GM12878 (cell line): ENCODE measurements around the gene PI4K2A. TPM values are rescaled to one million over a fixed set of nuclear protein-coding genes. Genes with fewer than 3 reads are reported as not detected.

Experiments used
- ASH2L ChIP-seq: fragments of 300-600, 200-600 bp; sonication (generic); IDR thresholded peaks from 2 replicates; pipeline ENCODE4 v1.6.1; 2017; ENCODE audit warnings: low read depth, mild to moderate bottlenecking, borderline replicate concordance
- BMI1 ChIP-seq: fragments of 450-650 bp; IDR thresholded peaks from 2 replicates; pipeline ENCODE4 v1.6.1; 2016; ENCODE audit warnings: mild to moderate bottlenecking, moderate library complexity, borderline replicate concordance
- CHD2 ChIP-seq: IDR thresholded peaks from 2 replicates; pipeline ENCODE4 v1.6.1; 2011; ENCODE audit warnings: low read depth, low read length, improper control_type of control experiment, borderline replicate concordance
- CREB1 ChIP-seq: IDR thresholded peaks from 2 replicates; pipeline ENCODE4 v1.6.1; 2012; ENCODE audit warnings: low read depth, mild to moderate bottlenecking, inconsistent platforms
- EP300 ChIP-seq, 2 experiments: fragments of 150-350 bp in 1 of 2; IDR thresholded peaks; 2 replicates each; pipeline ENCODE4 v1.6.1; 2011 to 2012; ENCODE audit warnings: low read depth in 2 of 2, low read length in 2 of 2, borderline replicate concordance in 1 of 2, improper control_type of control experiment in 1 of 2, inconsistent platforms in 1 of 2; ENCODE audit not compliant: control insufficient read depth in 1 of 2
- FOXM1 ChIP-seq: IDR thresholded peaks from 2 replicates; pipeline ENCODE4 v1.6.1; 2012; ENCODE audit warnings: low read depth, mild to moderate bottlenecking, inconsistent platforms, low read length, moderate library complexity
- IKZF2 ChIP-seq, 2 experiments: fragments of 450-650 bp; IDR thresholded peaks; 2 replicates each; pipeline ENCODE4 v1.6.1; 2017; ENCODE audit warnings: mild to moderate bottlenecking in 2 of 2, moderate library complexity in 2 of 2
- MAX ChIP-seq: IDR thresholded peaks from 2 replicates; pipeline ENCODE4 v1.6.1; 2012; ENCODE audit warnings: low read depth, low read length, improper control_type of control experiment
- MYB ChIP-seq: fragments of 150-350 bp; IDR thresholded peaks from 2 replicates; pipeline ENCODE4 v1.6.1; 2014; ENCODE audit warnings: mild to moderate bottlenecking, low read depth, low read length, borderline replicate concordance
- NFIC ChIP-seq: IDR thresholded peaks from 2 replicates; pipeline ENCODE4 v1.6.1; 2012; ENCODE audit warnings: low read depth, mild to moderate bottlenecking, inconsistent platforms, low read length, moderate library complexity
- POLR2AphosphoS5 ChIP-seq: IDR thresholded peaks from 2 replicates; pipeline ENCODE4 v1.6.1; 2011; ENCODE audit warnings: mild to moderate bottlenecking, low read length, inconsistent platforms
- RAD51 ChIP-seq: fragments of 450-650 bp; IDR thresholded peaks from 2 replicates; pipeline ENCODE4 v1.6.1; 2016; ENCODE audit warnings: moderate library complexity, mild to moderate bottlenecking, inconsistent platforms
- RELB ChIP-seq: fragments of 450-650 bp; IDR thresholded peaks from 2 replicates; pipeline ENCODE4 v1.6.1; 2017; ENCODE audit warnings: low read depth, mild to moderate bottlenecking, moderate library complexity
- RUNX3 ChIP-seq: IDR thresholded peaks from 2 replicates; pipeline ENCODE4 v1.6.1; 2012; ENCODE audit warnings: low read length, inconsistent platforms
- SKIL ChIP-seq: fragments of 450-650 bp; IDR thresholded peaks from 2 replicates; pipeline ENCODE4 v1.6.1; 2017; ENCODE audit warnings: mild to moderate bottlenecking, low read depth, inconsistent platforms; ENCODE audit not compliant: poor library complexity, severe bottlenecking
- TCF3 ChIP-seq: IDR thresholded peaks from 2 replicates; pipeline ENCODE4 v1.6.1; 2012; ENCODE audit warnings: low read depth, mild to moderate bottlenecking, low read length, borderline replicate concordance; ENCODE audit not compliant: insufficient read depth
- TCF7 ChIP-seq: IDR thresholded peaks from 2 replicates; pipeline ENCODE4 v1.6.1; 2014; ENCODE audit warnings: antibody characterized with exemption, borderline replicate concordance
- YBX1 ChIP-seq: fragments of 450-650 bp; IDR thresholded peaks from 2 replicates; pipeline ENCODE4 v1.6.1; 2016; ENCODE audit warnings: antibody characterized with exemption
- ZNF687 ChIP-seq: fragments of 450-650 bp; IDR thresholded peaks from 2 replicates; pipeline ENCODE4 v1.6.1; 2017; ENCODE audit warnings: mild to moderate bottlenecking, moderate library complexity
- ZZZ3 ChIP-seq: IDR thresholded peaks from 2 replicates; pipeline ENCODE4 v1.6.1; 2011; ENCODE audit warnings: low read depth; ENCODE audit not compliant: control insufficient read depth, insufficient read length
- polyA plus RNA-seq, 11 experiments: library from polyadenylated mRNA; depleted of rRNA in 4 of 11; unstranded in 6 of 11; stranded (reverse) in 5 of 11; fragments of >200 nt; fragmentation: Nextera tagmentation in 4 of 11; fragmentation: Illumina TruSeq in 1 of 11; extraction: Ambion mirVana in 4 of 11; extraction: Trizol in 1 of 11; gene quantifications; 1 replicate in 1 of 11; 2 replicates in 10 of 11; pipeline versions ENCODE4 v1.2.1 to v1.2.3, GENCODE V29; 2011 to 2016; ENCODE audit warnings: inconsistent platforms in 2 of 11, missing spikeins in 2 of 11, low read depth in 1 of 11
- total RNA-seq, 4 experiments: library from RNA; depleted of rRNA in 3 of 4; stranded (reverse); fragments of >200 nt in 3 of 4; fragmentation: Illumina TruSeq in 1 of 4; extraction: Trizol in 1 of 4; gene quantifications; 2 replicates each; pipeline versions ENCODE4 v1.2.1 to v1.2.3, GENCODE V29; 2013 to 2021

The PI4K2A gene
- total and polyA plus RNA-seq, 10 of the 15 experiments (the other 5 are each of a cell fraction or from before 2014, with no cell fraction given): 1.5 to 14.5 (median 10.0) TPM

GRCh38 chr10:97648562-97649404 lies 8.3 kb downstream of the PI4K2A start (continued):
- TF ChIP-seq RUNX3: peak; percentile 63
- TF ChIP-seq TCF3: no peak
- TF ChIP-seq TCF7: no peak
- TF ChIP-seq MYB: 0 out of 2 replicates have a peak, but pooled peaks have one; percentile 20
- TF ChIP-seq BMI1: no peak
- TF ChIP-seq IKZF2 (IDR thresholded peaks at IDR 0.05): peak; percentile 68 to 69
- TF ChIP-seq FOXM1: 0 out of 2 replicates have a peak, but pooled peaks have one; percentile 25
- TF ChIP-seq RELB: peak; percentile 63; the same call in 1 of the 2 replicates
- peak; percentile 45; the same call in 1 of the 2 replicates for TF ChIP-seq MAX
- TF ChIP-seq POLR2AphosphoS5: peak; percentile 42; the same call in 1 of the 2 replicates
- TF ChIP-seq RAD51: 0 out of 2 replicates have a peak, but pooled peaks have one; percentile 51
- TF ChIP-seq SKIL: no peak
- peak in 1 of 2 experiments; percentile 45; a peak in 1 of 4 replicates for TF ChIP-seq EP300 (IDR thresholded peaks at IDR 0.05; ENCODE audit: borderline replicate concordance in 1 of 2, control insufficient read depth in 1 of 2, low read depth in 2 of 2, low read length in 2 of 2)
- peak; percentile 79 for TF ChIP-seq CHD2
- TF ChIP-seq CREB1: 0 out of 2 replicates have a peak, but pooled peaks have one; percentile 54
- TF ChIP-seq ASH2L: peak; percentile 98; the same call in 1 of the 2 replicates
- TF ChIP-seq ZNF687: peak; percentile 80
- peak; percentile 47; the same call in 1 of the 2 replicates for TF ChIP-seq NFIC
- no peak for TF ChIP-seq YBX1
- TF ChIP-seq ZZZ3: no peak
